GOT3 (cell line): ENCODE data around the gene HDAC9.
"Not testable (repeated sequence)": the region's sequence is repeated elsewhere in the genome, so short reads cannot be mapped to it uniquely, and the experiment has no call there.

Experiments used
- DNase-seq: peaks from one replicate; lab custom pipeline; 2025; ENCODE audit warnings: mixed read lengths; lab: John Stamatoyannopoulos, UW

The HDAC9 gene

GRCh38 chr7:19024261-19024660 lies 528.7 kb downstream of the HDAC9 start:
- no peak for DNase-seq

DNA sequence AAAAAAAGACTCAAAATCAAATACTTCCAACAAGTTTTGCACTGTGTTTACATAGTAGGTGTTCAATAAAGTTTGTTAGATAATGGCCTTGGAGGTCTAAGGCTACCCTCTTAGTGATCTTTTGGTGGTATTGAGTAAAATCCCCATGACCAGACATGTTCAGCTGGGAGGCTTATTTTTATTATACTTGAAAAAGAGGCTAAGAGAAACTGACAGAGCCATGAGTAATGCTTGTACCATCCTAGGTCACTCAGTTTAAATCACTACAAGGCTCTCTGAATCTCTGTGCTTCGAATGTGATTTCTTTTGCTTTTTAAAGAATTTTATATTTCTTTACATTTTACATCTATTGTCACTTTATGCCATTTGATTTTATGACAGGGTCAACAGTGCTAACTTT lies 531.3 kb downstream of the HDAC9 start:
- no peak for DNase-seq

- DNase-seq: no peak
These were observed 534.7 kb downstream of the HDAC9 start for GRCh38 chr7:19030281-19030680.

DNA sequence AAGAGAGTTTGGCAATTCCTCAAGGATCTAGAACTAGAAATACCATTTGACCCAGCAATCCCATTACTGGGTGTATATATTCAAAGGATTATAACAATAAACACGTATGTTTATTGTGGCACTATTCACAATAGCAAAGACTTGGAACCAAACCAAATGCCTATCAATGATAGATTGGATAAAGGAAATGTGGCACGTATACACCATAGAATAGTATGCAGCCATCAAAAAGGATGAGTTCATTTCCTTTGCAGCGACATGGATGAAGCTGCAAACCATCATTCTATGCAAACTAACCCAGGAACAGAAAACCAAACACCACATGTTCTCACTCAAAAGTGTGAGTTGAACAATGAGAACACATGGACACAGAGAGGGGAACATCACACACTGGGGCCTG lies 537.4 kb downstream of the HDAC9 start:
- DNase-seq: not testable (repeated sequence)

DNA sequence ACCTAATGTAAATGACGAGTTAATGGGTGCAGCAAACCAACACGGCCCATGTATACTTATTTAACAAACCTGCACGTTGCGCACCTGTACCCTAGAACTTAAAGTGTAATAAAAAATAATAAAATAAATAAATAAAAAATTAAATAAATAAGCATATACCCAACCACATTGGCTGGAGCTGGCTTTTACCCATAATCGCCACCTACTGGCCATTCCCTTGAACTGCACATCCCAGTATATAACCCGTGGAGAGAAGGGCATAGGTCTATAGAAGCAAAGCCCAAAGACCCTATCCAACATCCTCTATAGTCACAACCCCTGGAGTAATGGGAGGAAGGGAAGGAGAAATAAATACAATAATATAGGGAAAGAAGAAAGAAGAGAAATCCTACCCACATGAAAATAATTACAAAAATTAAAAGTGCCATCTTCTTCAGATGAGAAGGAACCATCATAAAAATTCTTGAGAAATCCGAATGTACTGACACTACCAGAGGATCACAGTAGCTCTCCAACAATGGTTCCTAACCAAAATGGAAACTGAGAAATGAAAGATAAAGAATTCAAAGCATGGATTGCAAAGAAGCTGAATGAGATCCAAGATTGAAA lies 556.3 kb downstream of the HDAC9 start:
- DNase-seq: no peak
